Sigmoid colon (tissue), 7 donors: Measurements from ENCODE around the gene NCAM2. TPM values are rescaled to one million over a fixed set of nuclear protein-coding genes. Genes with fewer than 3 reads are reported as not detected.
A peak's percentile ranks its signal among the peaks of the same experiment; 100 is the strongest.

ENCODE experiments used
- DNase-seq: peaks from one replicate; pipeline ENCODE4 v3.0.0-alpha.2; 2019
- H3K27ac ChIP-seq, 4 donors: fragments of 200-600 bp; sonication (generic); one replicate each; pipeline ENCODE4 v1.5.1; 2016 to 2019; ENCODE audit warnings: mild to moderate bottlenecking in 1 of 4
- H3K27me3 ChIP-seq, 3 donors: fragments of 200-600 bp; sonication (generic); one replicate each; pipeline ENCODE4 v1.5.1; 2019; ENCODE audit warnings: mild to moderate bottlenecking in 1 of 3
- H3K36me3 ChIP-seq, 4 donors: fragments of 200-600 bp; sonication (generic); one replicate each; pipeline ENCODE4 v1.5.1; 2016 to 2019
- H3K4me1 ChIP-seq, 4 donors: fragments of 200-600 bp; sonication (generic); one replicate each; pipeline ENCODE4 v1.5.1; 2017 to 2019
- H3K4me3 ChIP-seq, 4 donors: fragments of 200-600 bp; sonication (generic); one replicate each; pipeline ENCODE4 v1.5.1; 2017 to 2019; ENCODE audit warnings: mild to moderate bottlenecking in 2 of 4, moderate library complexity in 1 of 4
- H3K9me3 ChIP-seq, 4 donors: fragments of 200-600 bp in 3 of 4; sonication (generic) in 3 of 4; one replicate each; pipeline versions ENCODE4 v1.5.1 to v1.6.1; 2013 to 2019
- EP300 ChIP-seq, 4 donors: sonication (generic); formaldehyde crosslinking; IDR thresholded peaks; one replicate each; pipeline ENCODE4 v1.6.1; 2017; ENCODE audit warnings: antibody characterized with exemption in 4 of 4
- POLR2A ChIP-seq, 2 donors: fragments of 450-650 bp; IDR thresholded peaks; one replicate each; pipeline ENCODE4 v1.6.1; 2016; ENCODE audit warnings: antibody characterized with exemption in 2 of 2, mild to moderate bottlenecking in 2 of 2, moderate library complexity in 2 of 2
- POLR2AphosphoS5 ChIP-seq, 4 donors: sonication (generic); formaldehyde crosslinking; IDR thresholded peaks; one replicate each; pipeline ENCODE4 v1.6.1; 2017; ENCODE audit warnings: antibody characterized with exemption in 4 of 4
- WGBS, 2 donors: extraction: QIAGEN DNeasy Blood & Tissue Kit; methylation state at CpG; one replicate each; pipeline ENCODE4 v1.1.7; 2013; 5-methylcytosine and 5-hydroxymethylcytosine counted together
- intact Hi-C: fragments of 100-400 bp; cut with DNase I; formaldehyde crosslinking; loops from one replicate; pipeline ENCODE4 v1.15.1; 2023
- polyA plus RNA-seq, 3 donors: library from polyadenylated mRNA; stranded (reverse); fragments of 200-250 nt; gene quantifications; one replicate each; pipeline ENCODE4 v1.2.3, GENCODE V29; 2013
- total RNA-seq, 4 donors: library from RNA; depleted of rRNA; stranded (reverse); fragments of >200 nt; gene quantifications; one replicate each; pipeline ENCODE4 v1.1.0, GENCODE V29; 2016
- TF ChIP-seq, protein P1 (sequence below), 4 experiments: fragments of 450-650 bp in 3 of 4; fragments of 200-600 bp in 1 of 4; IDR thresholded peaks; one replicate each; pipeline ENCODE4 v1.5.1; 2016 to 2019; ENCODE audit warnings: antibody characterized with exemption in 4 of 4, mild to moderate bottlenecking in 3 of 4, moderate library complexity in 2 of 4
- donor health status: healthy with polysubstance abuse.
- donor health status: Bipolar disorder and iron deficiency.
- donor health status: healthy.

Gene NCAM2
- total and polyA plus RNA-seq, 7 donors: under 0.01 to 17.1 (median 6.7) TPM; not detected in 1

GRCh38 chr21:20998886-20999285 lies 677 bp downstream of the NCAM2 start:
- DNase-seq: no peak
- Histone ChIP-seq H3K4me3 (peak overlapping the region; percentile 43 to 61 (median 54)), H3K9me3 (no peaks in the 10 kb centered on the region), H3K36me3 (no peaks in the 10 kb centered on the region), H3K4me1 (peaks cover 0 to 19% (median 10%) of the 10 kb centered on the region in 4 donors), H3K27ac (peak overlapping the region in 3 of 4 donors; percentile 43 to 53 (median 43)), H3K27me3 (no peaks in the 10 kb centered on the region)
- intact Hi-C loops: loop anchor here (2.0 to 10.0 kb wide), 4 partner anchors 166 to 1796 kb away; no protein-coding TSS in a partner anchor
- WGBS, 2 donors: 15 to 33% methylated on average over 5 of the region's 5 CpGs
- TF ChIP-seq POLR2A (IDR thresholded peaks at IDR 0.05) (no peak), EP300 (IDR thresholded peaks at IDR 0.05) (no peak), POLR2AphosphoS5 (IDR thresholded peaks at IDR 0.05) (no peak)
- TF ChIP-seq, protein P1, sequence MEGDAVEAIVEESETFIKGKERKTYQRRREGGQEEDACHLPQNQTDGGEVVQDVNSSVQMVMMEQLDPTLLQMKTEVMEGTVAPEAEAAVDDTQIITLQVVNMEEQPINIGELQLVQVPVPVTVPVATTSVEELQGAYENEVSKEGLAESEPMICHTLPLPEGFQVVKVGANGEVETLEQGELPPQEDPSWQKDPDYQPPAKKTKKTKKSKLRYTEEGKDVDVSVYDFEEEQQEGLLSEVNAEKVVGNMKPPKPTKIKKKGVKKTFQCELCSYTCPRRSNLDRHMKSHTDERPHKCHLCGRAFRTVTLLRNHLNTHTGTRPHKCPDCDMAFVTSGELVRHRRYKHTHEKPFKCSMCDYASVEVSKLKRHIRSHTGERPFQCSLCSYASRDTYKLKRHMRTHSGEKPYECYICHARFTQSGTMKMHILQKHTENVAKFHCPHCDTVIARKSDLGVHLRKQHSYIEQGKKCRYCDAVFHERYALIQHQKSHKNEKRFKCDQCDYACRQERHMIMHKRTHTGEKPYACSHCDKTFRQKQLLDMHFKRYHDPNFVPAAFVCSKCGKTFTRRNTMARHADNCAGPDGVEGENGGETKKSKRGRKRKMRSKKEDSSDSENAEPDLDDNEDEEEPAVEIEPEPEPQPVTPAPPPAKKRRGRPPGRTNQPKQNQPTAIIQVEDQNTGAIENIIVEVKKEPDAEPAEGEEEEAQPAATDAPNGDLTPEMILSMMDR (IDR thresholded peaks at IDR 0.05): no peak

DNA sequence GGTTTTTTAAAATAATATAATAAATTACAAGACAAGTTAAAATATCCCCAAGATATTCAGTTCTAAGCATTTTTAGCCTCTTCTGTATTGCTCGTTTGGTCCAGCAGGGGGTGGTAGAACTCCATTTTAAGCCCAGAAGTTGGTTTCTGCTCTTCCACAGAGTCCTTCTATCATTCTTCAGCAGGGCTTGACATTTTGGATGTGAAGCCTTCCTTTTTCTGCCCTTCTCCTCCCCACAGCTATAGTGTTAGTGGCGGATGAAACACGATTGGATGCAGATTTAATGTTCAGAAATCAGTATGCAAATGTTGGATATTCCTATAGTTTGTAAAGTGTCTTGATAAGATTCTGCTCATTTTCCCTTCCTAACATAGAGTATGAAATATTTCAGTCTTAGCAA lies 1.4 kb downstream of the NCAM2 start:
- intact Hi-C loops: loop anchor here (2.0 to 10.0 kb wide), 5 partner anchors 103 to 1795 kb away; no protein-coding TSS in a partner anchor

GRCh38 chr21:21000591-21001175 lies 2.5 kb downstream of the NCAM2 start:
- H3K4me3 ChIP-seq: no peak overlapping the region
- no peak overlapping the region for H3K27ac ChIP-seq
- H3K36me3 ChIP-seq: no peaks in the 10 kb centered on the region
- TF ChIP-seq POLR2A (IDR thresholded peaks at IDR 0.05): no peak
- TF ChIP-seq EP300 (IDR thresholded peaks at IDR 0.05): no peak
- no peak for TF ChIP-seq POLR2AphosphoS5 (IDR thresholded peaks at IDR 0.05)
- TF ChIP-seq, protein P1 (IDR thresholded peaks at IDR 0.05): no peak
- no peaks in the 10 kb centered on the region for H3K9me3 ChIP-seq
- DNase-seq: no peak
- 53 to 55% methylated on average over 3 of the region's 3 CpGs for WGBS, 2 donors
- no peaks in the 10 kb centered on the region for H3K27me3 ChIP-seq
- peaks cover 0 to 19% (median 10%) of the 10 kb centered on the region in 4 donors for H3K4me1 ChIP-seq
- intact Hi-C loops: loop anchor here (5.0 kb wide), 1 partner anchor 102 kb away; no protein-coding TSS in a partner anchor

More for the DNA sequence above, 1.4 kb downstream of the NCAM2 start:
- peaks cover 0 to 19% (median 10%) of the 10 kb centered on the region in 4 donors for H3K4me1 ChIP-seq
- WGBS, 2 donors: 22 to 31% methylated on average over 3 of the region's 3 CpGs
- no peaks in the 10 kb centered on the region for H3K36me3 ChIP-seq
- H3K4me3 ChIP-seq: peak overlapping the region in 1 of 4 donors; percentile 61
- no peaks in the 10 kb centered on the region for H3K9me3 ChIP-seq
- no peak for TF ChIP-seq EP300 (IDR thresholded peaks at IDR 0.05)
- TF ChIP-seq, protein P1 (IDR thresholded peaks at IDR 0.05): peak; percentile 60 to 77 (median 61)
- no peak for DNase-seq
- H3K27me3 ChIP-seq: no peaks in the 10 kb centered on the region
- H3K27ac ChIP-seq: no peak overlapping the region

DNA sequence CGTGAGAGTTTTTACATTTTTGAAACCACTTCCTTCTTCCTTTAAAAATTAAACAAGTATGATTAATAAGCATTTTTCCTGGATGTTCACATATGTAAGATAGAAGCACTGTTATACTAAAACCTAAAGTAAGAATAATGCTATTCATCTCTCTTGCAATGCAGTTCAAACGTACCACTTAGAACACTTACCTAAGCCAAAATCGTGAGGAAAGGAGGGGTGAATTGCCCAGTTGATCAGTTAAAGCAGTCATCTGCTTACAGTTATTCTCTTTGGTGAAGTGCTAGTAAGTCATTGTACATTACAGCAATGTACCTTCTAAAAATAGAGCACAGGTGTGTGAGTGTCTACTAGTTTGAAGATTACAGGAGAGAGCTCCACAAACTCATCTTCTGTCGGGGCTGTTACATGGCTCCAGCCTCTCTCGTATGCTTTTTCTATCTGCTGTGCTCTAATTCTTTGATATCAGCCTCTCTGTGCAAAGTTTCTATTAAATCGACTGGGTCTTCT lies 3.4 kb downstream of the NCAM2 start:
- intact Hi-C loops: loop anchor here (5.0 kb wide), 1 partner anchor 101 kb away; no protein-coding TSS in a partner anchor
- TF ChIP-seq, protein P1 (IDR thresholded peaks at IDR 0.05): no peak
- TF ChIP-seq POLR2AphosphoS5 (IDR thresholded peaks at IDR 0.05) (no peak), POLR2A (IDR thresholded peaks at IDR 0.05) (no peak), EP300 (IDR thresholded peaks at IDR 0.05) (no peak)
- Histone ChIP-seq H3K4me1 (peaks cover 0 to 19% (median 10%) of the 10 kb centered on the region in 4 donors), H3K4me3 (no peak overlapping the region), H3K27me3 (no peaks in the 10 kb centered on the region), H3K9me3 (no peaks in the 10 kb centered on the region), H3K27ac (no peak overlapping the region), H3K36me3 (no peaks in the 10 kb centered on the region)
- WGBS, 2 donors: 68 to 69% methylated on average over 6 of the region's 6 CpGs
- DNase-seq: no peak
